ENCODE results near the gene PHC3.
"Not testable (repeated sequence)": the region's sequence is repeated elsewhere in the genome, so short reads cannot be mapped to it uniquely, and the experiment has no call there.

Gene PHC3, protein sequence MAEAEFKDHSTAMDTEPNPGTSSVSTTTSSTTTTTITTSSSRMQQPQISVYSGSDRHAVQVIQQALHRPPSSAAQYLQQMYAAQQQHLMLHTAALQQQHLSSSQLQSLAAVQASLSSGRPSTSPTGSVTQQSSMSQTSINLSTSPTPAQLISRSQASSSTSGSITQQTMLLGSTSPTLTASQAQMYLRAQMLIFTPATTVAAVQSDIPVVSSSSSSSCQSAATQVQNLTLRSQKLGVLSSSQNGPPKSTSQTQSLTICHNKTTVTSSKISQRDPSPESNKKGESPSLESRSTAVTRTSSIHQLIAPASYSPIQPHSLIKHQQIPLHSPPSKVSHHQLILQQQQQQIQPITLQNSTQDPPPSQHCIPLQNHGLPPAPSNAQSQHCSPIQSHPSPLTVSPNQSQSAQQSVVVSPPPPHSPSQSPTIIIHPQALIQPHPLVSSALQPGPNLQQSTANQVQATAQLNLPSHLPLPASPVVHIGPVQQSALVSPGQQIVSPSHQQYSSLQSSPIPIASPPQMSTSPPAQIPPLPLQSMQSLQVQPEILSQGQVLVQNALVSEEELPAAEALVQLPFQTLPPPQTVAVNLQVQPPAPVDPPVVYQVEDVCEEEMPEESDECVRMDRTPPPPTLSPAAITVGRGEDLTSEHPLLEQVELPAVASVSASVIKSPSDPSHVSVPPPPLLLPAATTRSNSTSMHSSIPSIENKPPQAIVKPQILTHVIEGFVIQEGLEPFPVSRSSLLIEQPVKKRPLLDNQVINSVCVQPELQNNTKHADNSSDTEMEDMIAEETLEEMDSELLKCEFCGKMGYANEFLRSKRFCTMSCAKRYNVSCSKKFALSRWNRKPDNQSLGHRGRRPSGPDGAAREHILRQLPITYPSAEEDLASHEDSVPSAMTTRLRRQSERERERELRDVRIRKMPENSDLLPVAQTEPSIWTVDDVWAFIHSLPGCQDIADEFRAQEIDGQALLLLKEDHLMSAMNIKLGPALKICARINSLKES
- total RNA-seq: 19.3 to 138 (median 65.0) reads per million in 18 experiments

DNA sequence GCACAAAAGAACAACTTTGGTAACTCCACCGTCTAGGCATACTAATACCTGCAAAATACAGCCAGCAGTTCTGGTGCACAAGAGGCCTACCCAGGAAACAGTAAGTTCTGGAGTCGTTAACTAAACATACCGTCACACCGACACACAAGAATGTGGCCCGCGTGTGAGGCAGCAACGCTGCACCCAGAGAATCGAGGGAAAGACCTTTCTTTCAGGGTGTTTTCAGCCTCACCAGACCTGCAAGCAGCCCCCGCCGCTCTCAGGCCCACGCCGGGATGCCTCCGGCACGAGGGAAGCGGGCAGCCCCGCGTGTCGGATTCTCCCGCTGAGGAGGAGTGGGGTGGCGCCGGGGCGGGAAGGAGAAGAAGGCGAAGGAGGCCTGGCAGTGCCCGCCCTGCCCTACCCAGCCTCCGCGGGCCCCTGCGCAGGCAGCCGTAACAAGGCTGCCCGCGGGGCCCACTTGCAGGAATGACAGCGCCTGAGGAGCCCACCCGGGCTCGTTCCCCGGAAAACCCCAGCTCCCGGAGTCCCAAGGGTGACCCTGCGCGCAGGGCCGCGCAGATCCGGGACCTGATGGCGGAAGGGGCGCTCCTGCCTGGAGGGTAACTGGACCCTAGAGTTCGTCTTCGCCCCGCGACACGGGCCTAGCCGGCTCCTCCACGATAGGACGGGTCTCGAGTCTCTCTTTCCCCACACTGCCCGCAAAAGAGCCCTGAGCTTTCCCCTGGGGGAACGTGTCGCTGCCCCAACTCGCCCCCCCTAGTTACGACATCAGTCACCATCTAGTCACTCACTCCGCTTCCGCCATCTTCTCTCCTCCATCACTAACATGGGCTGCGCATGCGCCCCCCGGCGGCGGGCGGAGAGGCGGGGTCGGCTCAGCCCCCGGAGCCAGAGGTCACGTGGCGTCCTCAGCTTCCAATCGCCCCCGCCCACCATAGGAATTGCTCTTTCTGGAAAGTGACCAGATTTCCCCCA lies at the start of gene PHC3:
TSS of gene PHC3 (minus strand) at position 826 of the 978 bp plus-strand sequence. CDS start at position 808, 18 bp downstream.
- DNase-seq: peak; percentile 92 to 94

DNA sequence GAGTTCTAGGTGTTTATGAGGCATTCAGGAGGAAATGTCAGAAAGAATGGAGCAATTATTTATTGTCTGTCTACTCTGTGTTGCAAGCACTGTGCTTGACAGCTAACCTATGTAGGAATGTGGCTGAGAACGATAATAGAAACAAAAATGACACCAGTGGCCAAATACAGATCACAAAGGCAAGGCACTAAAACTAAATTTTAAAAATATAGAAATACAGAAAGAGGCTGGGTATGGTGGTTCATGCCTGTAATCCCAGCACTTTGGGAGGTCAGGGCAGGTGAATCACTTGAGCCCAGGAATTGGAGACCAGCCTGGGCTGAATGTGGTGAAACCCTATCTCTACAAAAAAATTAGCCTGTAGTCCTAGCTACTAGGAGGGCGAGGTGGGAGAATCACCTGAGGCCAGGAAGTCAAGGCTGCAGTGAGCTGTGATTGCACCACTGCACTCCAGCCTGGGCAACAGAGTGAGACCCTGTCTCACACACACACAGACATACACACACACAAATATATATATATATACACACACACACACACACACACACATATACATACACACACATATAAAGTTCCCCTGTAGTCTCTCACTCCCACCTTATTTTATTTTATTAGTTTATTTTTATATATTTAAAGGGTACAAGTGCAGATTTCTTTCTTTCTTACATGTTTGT lies 46.7 kb upstream of the PHC3 start:
- DNase-seq: no peak

DNA sequence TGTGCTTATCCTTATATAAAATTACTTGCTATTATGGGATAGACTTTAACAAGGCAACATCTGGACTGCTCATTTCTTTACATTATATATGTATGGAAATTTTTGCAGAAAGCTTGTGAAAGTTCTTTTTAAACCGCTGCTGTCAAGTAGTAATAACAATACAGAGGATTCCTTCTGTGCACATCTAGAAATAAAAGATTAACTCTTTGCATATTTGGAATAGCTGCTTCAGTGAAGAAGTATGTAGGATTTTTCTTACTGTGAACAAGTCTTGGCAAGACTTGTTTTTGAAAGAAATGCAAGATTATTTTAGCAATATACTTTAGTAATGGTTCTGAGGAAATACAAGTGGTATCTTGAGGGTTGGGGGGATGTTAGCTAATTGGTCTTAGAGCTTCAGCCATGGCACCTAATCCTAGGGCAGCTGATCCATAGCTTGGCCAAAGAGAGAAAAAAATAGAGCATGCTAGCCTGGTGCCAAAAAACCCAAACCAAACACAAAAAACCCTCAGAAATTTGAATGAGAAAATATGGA lies 45.0 kb upstream of the PHC3 start:
- no peak for DNase-seq

- no peak for DNase-seq
Measured at GRCh38 chr3:170225166-170225565, 43.6 kb upstream of the PHC3 start.

GRCh38 chr3:170222647-170223541 lies 41.4 kb upstream of the PHC3 start:
- DNase-seq: peak; percentile 9 to 16

GRCh38 chr3:170221924-170222646 lies 40.6 kb upstream of the PHC3 start, which contains the start of gene PRKCI:
PRKCI (plus strand) TSS chr3:170222424; CDS start chr3:170222670, 246 bp downstream.
- peak; percentile 94 for DNase-seq

DNA sequence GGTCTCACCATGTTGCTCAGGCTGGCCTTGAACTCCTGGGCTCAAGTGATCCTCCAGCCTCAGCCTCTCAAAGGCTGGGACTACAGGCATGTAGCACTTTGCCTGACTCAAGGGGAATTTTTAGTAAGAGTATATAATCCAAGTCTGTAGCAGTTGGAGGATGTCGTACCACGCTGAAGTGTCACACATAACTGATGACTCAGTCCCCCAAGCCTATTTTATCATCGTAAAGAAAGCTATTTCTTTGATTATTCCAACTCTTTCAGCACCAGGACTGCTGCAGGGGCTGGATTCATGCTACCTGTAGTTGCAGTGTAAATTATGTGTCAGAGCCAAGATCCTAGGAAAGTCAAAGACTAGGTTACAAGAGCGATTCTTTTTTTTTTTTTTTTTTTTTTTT lies 39.3 kb upstream of the PHC3 start:
- DNase-seq: no peak

- no peak for DNase-seq
Measured at GRCh38 chr3:170219850-170220249, 38.3 kb upstream of the PHC3 start.

- no peak for DNase-seq
Measured at GRCh38 chr3:170211668-170212067, 30.1 kb upstream of the PHC3 start.

DNA sequence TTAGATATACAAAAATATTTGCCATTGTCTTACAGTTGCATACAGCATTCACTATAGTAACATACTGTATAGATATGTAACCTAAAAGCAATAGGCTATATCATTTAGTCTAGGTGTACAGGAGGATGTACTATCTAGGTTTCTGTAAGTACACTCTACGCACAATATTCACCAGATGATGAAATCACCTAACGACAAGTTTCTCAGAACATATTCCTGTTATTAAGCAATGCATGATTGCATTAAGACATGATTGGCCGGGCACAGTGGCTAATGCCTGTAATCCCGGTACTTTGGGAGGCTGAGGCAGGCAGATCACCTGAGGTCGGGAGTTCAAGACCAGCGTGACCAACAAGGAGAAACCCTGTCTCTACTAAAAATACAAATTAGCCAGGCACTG lies 26.2 kb upstream of the PHC3 start:
- no peak for DNase-seq

GRCh38 chr3:170206164-170206762 lies 24.7 kb upstream of the PHC3 start:
- not testable (repeated sequence) for DNase-seq

DNA sequence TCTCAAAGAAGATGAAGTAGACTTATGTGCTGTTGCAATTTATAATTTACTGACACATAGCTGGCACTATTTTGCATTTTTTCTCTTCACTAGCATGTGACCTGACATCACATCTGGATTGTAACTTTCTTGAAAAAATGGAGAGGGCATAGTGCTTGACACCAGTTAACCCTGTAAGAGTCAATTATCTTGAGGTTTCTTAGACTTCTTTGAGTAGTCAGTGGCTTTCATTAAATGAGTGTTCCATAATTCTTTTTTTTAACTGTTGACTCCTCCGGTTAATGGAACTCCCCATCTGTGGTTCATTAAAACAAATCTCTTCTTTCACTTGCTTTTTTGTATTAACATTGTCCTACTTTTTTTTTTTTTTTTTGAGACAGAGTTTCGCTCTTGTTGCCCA lies 23.8 kb upstream of the PHC3 start:
- DNase-seq: no peak

- DNase-seq: no peak
Measured at GRCh38 chr3:170204509-170204908, 23.0 kb upstream of the PHC3 start.

- no peak for DNase-seq
Measured at GRCh38 chr3:170204023-170204472, 22.5 kb upstream of the PHC3 start.

DNA sequence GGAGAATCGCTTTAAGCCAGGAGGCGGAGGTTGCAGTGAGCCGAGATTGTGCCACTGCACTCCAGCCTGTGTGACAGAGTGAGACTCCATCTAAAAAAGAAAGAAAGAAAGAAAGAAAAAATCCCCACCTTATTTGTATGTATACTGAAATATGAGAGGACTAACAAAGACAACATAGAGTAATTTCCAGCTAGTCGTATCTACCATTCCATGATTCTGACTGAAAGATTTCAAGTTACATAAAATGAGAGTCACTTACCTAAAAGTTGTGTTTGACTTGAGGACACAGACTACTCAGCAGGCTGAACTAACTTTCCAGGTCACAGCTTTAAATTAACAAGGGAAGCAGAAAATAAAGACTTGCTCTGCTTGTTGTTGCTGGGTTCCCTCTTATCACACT lies 21.9 kb upstream of the PHC3 start:
- DNase-seq: no peak

DNA sequence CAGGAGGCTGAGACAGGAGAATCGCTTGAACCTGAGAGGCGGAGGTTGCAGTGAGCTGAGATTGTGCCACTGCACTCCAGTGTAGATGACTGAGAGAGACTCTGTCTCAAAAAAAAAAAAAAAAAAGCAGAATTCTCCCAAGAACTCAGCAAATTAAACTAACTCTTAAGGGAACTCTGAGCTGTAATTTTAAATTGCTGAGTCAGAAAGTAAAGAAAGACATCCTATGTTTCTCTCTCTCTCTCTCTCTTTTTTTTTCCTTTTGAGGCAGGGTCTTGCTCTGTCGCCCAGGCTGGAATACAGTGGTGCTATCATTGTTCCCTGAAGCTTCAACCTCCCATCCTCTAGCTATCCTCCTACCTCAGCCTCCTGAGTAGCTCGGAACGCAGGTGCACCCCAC lies 20.0 kb upstream of the PHC3 start:
- DNase-seq: no peak

- DNase-seq: no peak
Measured at GRCh38 chr3:170200987-170201386, 19.5 kb upstream of the PHC3 start.

- no peak for DNase-seq
Measured at GRCh38 chr3:170196833-170197232, 15.3 kb upstream of the PHC3 start.

DNA sequence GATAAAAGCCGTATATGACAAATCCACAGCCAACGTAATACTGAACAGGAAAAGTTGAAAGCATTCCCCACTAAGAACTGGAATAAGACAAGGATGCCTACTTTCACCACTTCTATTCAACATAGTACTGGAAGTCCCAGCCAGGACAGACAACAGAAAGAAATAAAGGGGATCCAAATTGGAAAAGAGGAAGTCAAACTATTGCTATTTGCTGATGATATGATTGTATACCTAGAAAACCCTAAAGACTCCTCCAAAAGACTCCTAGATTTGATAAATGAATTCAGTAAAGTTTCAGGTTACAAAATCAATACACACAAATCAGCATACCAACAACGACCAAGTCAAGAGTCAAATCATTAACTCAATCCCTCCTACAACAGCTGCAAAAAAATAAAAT lies 14.2 kb upstream of the PHC3 start:
- DNase-seq: not testable (repeated sequence)
